Astrocyte (in vitro differentiated cells and primary cell): Measurements from ENCODE around the gene SLC17A7. TPM values are rescaled to one million over a fixed set of nuclear protein-coding genes. Genes with fewer than 3 reads are reported as not detected.

Experiments used
- DNase-seq: peaks from one replicate; pipeline ENCODE4 v3.0.0-alpha.2; 2010; ENCODE audit warnings: low read depth
- FAIRE-seq: peaks from 2 replicates; lab custom pipeline; 2011; peaks lifted over from hg19 to GRCh38; lab: Jason Lieb, UNC
- H2AFZ ChIP-seq: 2 replicates; pipeline ENCODE4 v1.6.0; 2012; ENCODE audit warnings: low read depth, low read length, inconsistent platforms
- H3K27ac ChIP-seq: 2 replicates; pipeline ENCODE4 v1.5.1; 2011; ENCODE audit warnings: low read depth, low read length, inconsistent platforms
- H3K27me3 ChIP-seq: 2 replicates; pipeline ENCODE4 v1.6.0; 2011; ENCODE audit warnings: low read length, inconsistent platforms; ENCODE audit not compliant: insufficient read depth
- H3K36me3 ChIP-seq: 2 replicates; pipeline ENCODE4 v1.5.1; 2011; ENCODE audit warnings: low read length, inconsistent platforms; ENCODE audit not compliant: insufficient read depth
- H3K4me1 ChIP-seq: 2 replicates; pipeline ENCODE4 v1.5.1; 2011; ENCODE audit warnings: low read length, inconsistent platforms; ENCODE audit not compliant: insufficient read depth
- H3K4me2 ChIP-seq: 2 replicates; pipeline ENCODE4 v1.6.0; 2012; ENCODE audit warnings: low read length, inconsistent platforms
- H3K4me3 ChIP-seq: 2 replicates; pipeline ENCODE4 v1.5.1; 2011; ENCODE audit warnings: low read depth, mild to moderate bottlenecking, low read length, inconsistent platforms; ENCODE audit not compliant: insufficient read depth
- H3K79me2 ChIP-seq: 2 replicates; pipeline ENCODE4 v1.6.0; 2012; ENCODE audit warnings: mild to moderate bottlenecking, low read length, inconsistent platforms; ENCODE audit not compliant: insufficient read depth
- H3K9ac ChIP-seq: 2 replicates; pipeline ENCODE4 v1.6.0; 2012; ENCODE audit warnings: mild to moderate bottlenecking, low read length, inconsistent platforms
- H3K9me3 ChIP-seq: 2 replicates; pipeline ENCODE4 v1.5.1; 2012; ENCODE audit warnings: low read depth, mild to moderate bottlenecking, low read length, inconsistent platforms; ENCODE audit not compliant: insufficient read depth
- H4K20me1 ChIP-seq: 2 replicates; pipeline ENCODE4 v1.6.0; 2012; ENCODE audit warnings: low read length, inconsistent platforms; ENCODE audit not compliant: insufficient read depth
- H3K27ac Mint-ChIP-seq: one replicate; pipeline ENCODE4 v1.8.0; 2021; ENCODE audit warnings: mild to moderate bottlenecking, mixed read lengths; ENCODE audit not compliant: unreplicated experiment
- H3K27me3 Mint-ChIP-seq: one replicate; pipeline ENCODE4 v1.8.0; 2021; ENCODE audit warnings: low read depth, mixed read lengths; ENCODE audit not compliant: unreplicated experiment
- H3K36me3 Mint-ChIP-seq: one replicate; pipeline ENCODE4 v1.8.0; 2021; ENCODE audit warnings: low read depth, mixed read lengths; ENCODE audit not compliant: unreplicated experiment
- H3K4me1 Mint-ChIP-seq: one replicate; pipeline ENCODE4 v1.8.0; 2021; ENCODE audit warnings: low read depth, mixed read lengths; ENCODE audit not compliant: unreplicated experiment
- H3K4me3 Mint-ChIP-seq: one replicate; pipeline ENCODE4 v1.8.0; 2021; ENCODE audit warnings: mild to moderate bottlenecking, moderate library complexity, mixed read lengths; ENCODE audit not compliant: unreplicated experiment
- H3K9me3 Mint-ChIP-seq: one replicate; pipeline ENCODE4 v1.8.0; 2021; ENCODE audit warnings: mild to moderate bottlenecking, mixed read lengths; ENCODE audit not compliant: unreplicated experiment
- EZH2 ChIP-seq: IDR thresholded peaks from 2 replicates; pipeline ENCODE4 v1.6.1; 2012; ENCODE audit warnings: mild to moderate bottlenecking, low read length, inconsistent platforms; ENCODE audit not compliant: insufficient read depth
- total RNA-seq: library from RNA; stranded (reverse); gene quantifications from 2 replicates; pipeline ENCODE4 v1.2.1, GENCODE V29; 2021
- TF ChIP-seq, protein P1 (sequence below): IDR thresholded peaks from 2 replicates; pipeline ENCODE4 v1.5.1; 2011; ENCODE audit warnings: low read depth, mild to moderate bottlenecking, inconsistent platforms, low read length, moderate library complexity; ENCODE audit not compliant: insufficient read depth

SLC17A7 gene
- total RNA-seq, 1 donor from 2014 or later = 0.16 TPM

DNA sequence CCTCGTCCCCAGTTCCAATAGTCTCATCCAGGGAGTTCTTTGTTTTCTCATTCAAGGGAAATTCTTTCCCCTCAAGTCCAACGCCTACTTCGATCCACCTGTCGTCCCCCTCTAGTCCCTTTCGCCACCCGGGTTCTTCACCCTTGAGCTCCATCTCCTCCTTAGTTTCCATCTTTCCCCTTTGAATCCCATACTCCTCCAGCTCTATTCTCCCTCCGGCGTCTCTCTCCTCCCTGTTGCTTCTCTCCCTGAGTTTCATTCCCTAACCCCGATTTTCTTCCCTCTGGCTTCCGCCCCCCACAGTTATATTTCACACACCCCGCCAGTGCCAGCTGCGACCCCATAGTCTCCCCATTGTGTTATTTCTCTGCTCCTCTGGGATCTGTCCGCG is 628 bp upstream of the SLC17A7 start:
- peaks cover 3% of the 10 kb centered on the region for H3K4me1 ChIP-seq
- no peak overlapping the region for H3K4me3 ChIP-seq
- H3K79me2 ChIP-seq = no peaks in the 10 kb centered on the region
- H3K27me3 Mint-ChIP-seq = peaks cover 52% of the 10 kb centered on the region
- no peak overlapping the region for H3K27ac ChIP-seq
- peaks cover 48% of the 10 kb centered on the region for H3K27me3 ChIP-seq
- DNase-seq (no peak), FAIRE-seq (no peak)
- TF ChIP-seq EZH2 = peak; percentile 64
- TF ChIP-seq, protein P1, sequence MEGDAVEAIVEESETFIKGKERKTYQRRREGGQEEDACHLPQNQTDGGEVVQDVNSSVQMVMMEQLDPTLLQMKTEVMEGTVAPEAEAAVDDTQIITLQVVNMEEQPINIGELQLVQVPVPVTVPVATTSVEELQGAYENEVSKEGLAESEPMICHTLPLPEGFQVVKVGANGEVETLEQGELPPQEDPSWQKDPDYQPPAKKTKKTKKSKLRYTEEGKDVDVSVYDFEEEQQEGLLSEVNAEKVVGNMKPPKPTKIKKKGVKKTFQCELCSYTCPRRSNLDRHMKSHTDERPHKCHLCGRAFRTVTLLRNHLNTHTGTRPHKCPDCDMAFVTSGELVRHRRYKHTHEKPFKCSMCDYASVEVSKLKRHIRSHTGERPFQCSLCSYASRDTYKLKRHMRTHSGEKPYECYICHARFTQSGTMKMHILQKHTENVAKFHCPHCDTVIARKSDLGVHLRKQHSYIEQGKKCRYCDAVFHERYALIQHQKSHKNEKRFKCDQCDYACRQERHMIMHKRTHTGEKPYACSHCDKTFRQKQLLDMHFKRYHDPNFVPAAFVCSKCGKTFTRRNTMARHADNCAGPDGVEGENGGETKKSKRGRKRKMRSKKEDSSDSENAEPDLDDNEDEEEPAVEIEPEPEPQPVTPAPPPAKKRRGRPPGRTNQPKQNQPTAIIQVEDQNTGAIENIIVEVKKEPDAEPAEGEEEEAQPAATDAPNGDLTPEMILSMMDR = no peak
- H3K9ac ChIP-seq = no peak overlapping the region
- H3K27ac Mint-ChIP-seq = no peak overlapping the region
- H3K9me3 ChIP-seq = no peaks in the 10 kb centered on the region
- H2AFZ ChIP-seq = no peak overlapping the region
- peak overlapping the region; percentile 80 for H3K4me3 Mint-ChIP-seq
- H4K20me1 ChIP-seq = no peaks in the 10 kb centered on the region
- no peaks in the 10 kb centered on the region for H3K36me3 ChIP-seq
- H3K4me2 ChIP-seq = peak overlapping the region; percentile 94
- no peaks in the 10 kb centered on the region for H3K4me1 Mint-ChIP-seq
- H3K36me3 Mint-ChIP-seq = peaks cover 5% of the 10 kb centered on the region
- H3K9me3 Mint-ChIP-seq = peaks cover 4% of the 10 kb centered on the region

DNA sequence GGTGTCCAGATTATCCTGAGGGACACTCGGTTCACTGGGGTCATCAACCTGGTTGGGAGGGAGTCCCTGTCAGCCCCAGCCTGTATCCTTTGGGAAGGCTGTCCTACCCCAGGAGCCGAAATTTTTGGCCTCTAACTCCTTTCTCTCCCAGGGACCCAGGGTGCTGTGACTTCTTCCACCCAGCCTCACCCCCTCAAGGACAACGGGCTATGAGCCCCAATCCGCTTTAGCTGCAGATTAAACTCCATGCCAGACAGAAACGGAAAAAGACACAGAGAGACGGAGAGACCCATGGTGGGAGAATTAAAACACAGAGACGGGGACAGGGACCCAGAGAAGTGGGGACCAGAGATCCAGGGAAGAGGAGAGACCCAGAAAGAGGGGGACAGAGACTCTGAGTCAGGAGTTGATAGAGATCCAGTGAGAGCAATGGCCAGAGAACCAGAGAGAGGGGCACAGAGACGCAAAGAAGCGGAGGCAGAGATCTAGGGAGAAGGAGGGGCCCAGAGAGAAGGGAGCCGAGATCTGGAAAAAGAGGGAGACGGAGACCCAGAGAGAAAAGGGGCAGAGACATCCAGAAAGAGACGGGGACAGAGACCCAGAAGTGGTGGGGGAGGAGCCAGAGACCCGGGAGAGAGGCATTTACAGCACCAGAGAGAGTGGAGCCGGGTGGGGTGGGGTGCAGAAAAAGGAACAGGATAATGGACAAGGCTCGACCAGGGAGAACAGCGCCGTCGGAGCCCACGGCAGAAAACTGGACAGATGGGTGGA is 703 bp downstream of the SLC17A7 start:
- Histone ChIP-seq H3K9me3 (peaks cover 2% of the 10 kb centered on the region), H4K20me1 (no peaks in the 10 kb centered on the region), H3K36me3 (no peaks in the 10 kb centered on the region), H3K4me1 (peaks cover 3% of the 10 kb centered on the region), H3K4me2 (peak overlapping the region; percentile 32), H3K27ac (no peak overlapping the region), H3K4me3 (no peak overlapping the region), H3K79me2 (no peaks in the 10 kb centered on the region), H3K9ac (no peak overlapping the region), H2AFZ (no peak overlapping the region), H3K27me3 (peaks cover 62% of the 10 kb centered on the region)
- FAIRE-seq = no peak
- Mint-ChIP-seq H3K36me3 (no peaks in the 10 kb centered on the region), H3K27ac (peak overlapping the region; percentile 14), H3K4me1 (no peaks in the 10 kb centered on the region), H3K27me3 (peaks cover 62% of the 10 kb centered on the region), H3K9me3 (peaks cover 7% of the 10 kb centered on the region), H3K4me3 (peak overlapping the region; percentile 73)
- DNase-seq = no peak
- TF ChIP-seq, protein P1 = no peak
- TF ChIP-seq EZH2 = no peak

DNA sequence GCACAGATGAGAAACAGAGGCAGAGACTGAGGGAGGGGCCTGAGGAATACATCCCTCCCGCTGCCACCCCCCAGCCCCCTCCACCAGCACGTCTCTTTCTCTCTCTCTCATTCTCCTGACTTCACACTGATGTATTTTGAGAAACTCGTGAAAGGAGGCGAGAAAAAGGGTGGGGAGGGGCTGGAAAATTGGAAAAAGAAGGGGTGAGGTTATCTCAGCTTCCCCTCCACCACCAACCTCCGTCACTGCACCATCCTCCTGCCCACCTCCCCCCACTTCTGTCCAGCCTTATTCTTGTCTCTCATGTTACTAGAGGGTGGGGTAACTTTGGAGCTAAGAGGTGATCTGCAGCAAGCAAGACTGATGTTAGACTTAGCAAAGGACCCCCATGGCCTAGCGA is 1.5 kb downstream of the SLC17A7 start:
- no peak overlapping the region for H2AFZ ChIP-seq
- H3K27ac ChIP-seq = no peak overlapping the region
- H3K36me3 Mint-ChIP-seq = no peaks in the 10 kb centered on the region
- H3K4me3 ChIP-seq = no peak overlapping the region
- H3K27me3 Mint-ChIP-seq = peaks cover 70% of the 10 kb centered on the region
- FAIRE-seq (no peak), DNase-seq (no peak)
- H3K9me3 Mint-ChIP-seq = peaks cover 9% of the 10 kb centered on the region
- H3K36me3 ChIP-seq = no peaks in the 10 kb centered on the region
- peaks cover 3% of the 10 kb centered on the region for H3K4me1 ChIP-seq
- no peak overlapping the region for H3K27ac Mint-ChIP-seq
- H3K27me3 ChIP-seq = peaks cover 70% of the 10 kb centered on the region
- TF ChIP-seq EZH2 = no peak
- TF ChIP-seq, protein P1 = no peak
- H3K4me3 Mint-ChIP-seq = no peak overlapping the region
- no peaks in the 10 kb centered on the region for H3K79me2 ChIP-seq
- H4K20me1 ChIP-seq = no peaks in the 10 kb centered on the region
- H3K9ac ChIP-seq = no peak overlapping the region
- H3K9me3 ChIP-seq = peaks cover 2% of the 10 kb centered on the region
- H3K4me1 Mint-ChIP-seq = no peaks in the 10 kb centered on the region
- no peak overlapping the region for H3K4me2 ChIP-seq
